Liver (tissue), 2 donors: ENCODE data around the gene ADAM10.

Experiments used
- FOXA1 ChIP-seq: IDR thresholded peaks from 2 replicates; pipeline ENCODE4 v1.6.1; 2016; ENCODE audit warnings: antibody characterized with exemption
- HNF4G ChIP-seq: IDR thresholded peaks from 2 replicates; pipeline ENCODE4 v1.6.1; 2016; ENCODE audit warnings: antibody characterized with exemption
- donor health status: healthy.

- TF ChIP-seq HNF4G (no peak), FOXA1 (no peak)
Measured at GRCh38 chr15:58571491-58571890, 178.0 kb downstream of the ADAM10 start.
